ENCODE data around the gene LCP2.

DNA sequence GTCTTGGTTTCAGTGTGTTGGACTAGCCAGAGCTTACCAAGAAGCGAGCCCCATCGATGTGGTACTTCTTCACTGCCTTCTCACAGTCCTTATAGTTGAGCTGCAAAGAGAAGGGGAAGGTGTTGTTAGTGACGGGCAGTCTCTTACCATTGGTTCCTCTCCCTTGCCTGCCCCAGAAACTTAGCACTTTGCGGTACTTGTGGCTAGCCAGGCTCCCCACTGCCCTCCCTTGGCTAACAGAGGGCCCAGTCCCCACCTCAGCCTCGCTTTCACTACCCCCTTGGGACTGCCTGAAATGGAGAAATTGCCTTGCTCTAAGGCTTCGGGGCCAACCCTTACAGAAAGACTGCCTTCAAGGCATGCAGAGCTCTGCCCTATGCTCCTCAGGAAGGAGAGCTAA, 4.3 kb downstream of the LCP2 start:
- TF ChIP-seq, protein P1, sequence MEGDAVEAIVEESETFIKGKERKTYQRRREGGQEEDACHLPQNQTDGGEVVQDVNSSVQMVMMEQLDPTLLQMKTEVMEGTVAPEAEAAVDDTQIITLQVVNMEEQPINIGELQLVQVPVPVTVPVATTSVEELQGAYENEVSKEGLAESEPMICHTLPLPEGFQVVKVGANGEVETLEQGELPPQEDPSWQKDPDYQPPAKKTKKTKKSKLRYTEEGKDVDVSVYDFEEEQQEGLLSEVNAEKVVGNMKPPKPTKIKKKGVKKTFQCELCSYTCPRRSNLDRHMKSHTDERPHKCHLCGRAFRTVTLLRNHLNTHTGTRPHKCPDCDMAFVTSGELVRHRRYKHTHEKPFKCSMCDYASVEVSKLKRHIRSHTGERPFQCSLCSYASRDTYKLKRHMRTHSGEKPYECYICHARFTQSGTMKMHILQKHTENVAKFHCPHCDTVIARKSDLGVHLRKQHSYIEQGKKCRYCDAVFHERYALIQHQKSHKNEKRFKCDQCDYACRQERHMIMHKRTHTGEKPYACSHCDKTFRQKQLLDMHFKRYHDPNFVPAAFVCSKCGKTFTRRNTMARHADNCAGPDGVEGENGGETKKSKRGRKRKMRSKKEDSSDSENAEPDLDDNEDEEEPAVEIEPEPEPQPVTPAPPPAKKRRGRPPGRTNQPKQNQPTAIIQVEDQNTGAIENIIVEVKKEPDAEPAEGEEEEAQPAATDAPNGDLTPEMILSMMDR (conservative IDR thresholded peaks at IDR 0.05; ENCODE audit: low read length) = no peak
- no peak for TF ChIP-seq EZH2phosphoT487 (IDR thresholded peaks at IDR 0.05; ENCODE audit: borderline replicate concordance)

All from Loucy (cell line).